GM23338 (cell line): ENCODE data around the gene SLC6A8. TPM values are rescaled to one million over a fixed set of nuclear protein-coding genes. Genes with fewer than 3 reads are reported as not detected.

Experiments
- ATAC-seq: fragments of 200-7000 bp; cut with Tn5 transposase; 3 replicates; pipeline ENCODE4 v1.9.1; 2020
- DNase-seq: peaks from one replicate; pipeline ENCODE4 v3.0.0-alpha.2; 2015; ENCODE audit warnings: low spot score
- H2AFZ ChIP-seq: fragments of 200-600 bp; sonication (generic); 2 replicates; pipeline ENCODE4 v1.8.0; 2016; ENCODE audit warnings: antibody characterized with exemption, mild to moderate bottlenecking, moderate library complexity
- H3F3A ChIP-seq: fragments of 200-600 bp; sonication (generic); replicated peaks from 2 replicates; pipeline ENCODE4 v1.8.0; 2017; ENCODE audit warnings: antibody characterized with exemption, mixed run types, low read depth
- H3K27ac ChIP-seq: fragments of 200-600 bp; sonication (generic); 2 replicates; pipeline ENCODE4 v1.6.1; 2016; ENCODE audit warnings: low read depth
- H3K27me3 ChIP-seq: fragments of 200-600 bp; sonication (generic); 2 replicates; pipeline ENCODE4 v1.8.0; 2016; ENCODE audit warnings: mild to moderate bottlenecking, mixed run types, moderate library complexity; ENCODE audit not compliant: insufficient read depth
- H3K36me3 ChIP-seq: fragments of 200-600 bp; sonication (generic); 2 replicates; pipeline ENCODE4 v1.8.0; 2016; ENCODE audit warnings: mild to moderate bottlenecking; ENCODE audit not compliant: insufficient read depth
- H3K4me1 ChIP-seq: fragments of 200-600 bp; sonication (generic); 2 replicates; pipeline ENCODE4 v1.8.0; 2016; ENCODE audit warnings: mild to moderate bottlenecking, moderate library complexity; ENCODE audit not compliant: insufficient read depth
- H3K4me2 ChIP-seq: fragments of 200-600 bp; sonication (generic); 2 replicates; pipeline ENCODE4 v1.7.1; 2017; ENCODE audit warnings: mixed run types
- H3K4me3 ChIP-seq: fragments of 200-600 bp; sonication (generic); 2 replicates; pipeline ENCODE4 v1.6.1; 2016; ENCODE audit warnings: mixed run types
- H3K79me2 ChIP-seq: fragments of 200-600 bp; sonication (generic); replicated peaks from 2 replicates; pipeline ENCODE4 v1.8.0; 2017; ENCODE audit warnings: mild to moderate bottlenecking; ENCODE audit not compliant: insufficient read depth
- H3K9me2 ChIP-seq: fragments of 200-600 bp; sonication (generic); 2 replicates; pipeline ENCODE4 v1.8.0; 2017; ENCODE audit not compliant: insufficient read depth
- H4K20me1 ChIP-seq: fragments of 200-600 bp; sonication (generic); replicated peaks from 2 replicates; pipeline ENCODE4 v1.8.0; 2017; ENCODE audit warnings: mild to moderate bottlenecking; ENCODE audit not compliant: insufficient read depth
- H3K27ac Mint-ChIP-seq: 2 replicates; pipeline ENCODE4 v1.8.0; 2020; ENCODE audit warnings: inconsistent platforms, mild to moderate bottlenecking, moderate library complexity, mixed read lengths
- H3K27me3 Mint-ChIP-seq: 3 replicates; pipeline ENCODE4 v1.8.0; 2022; ENCODE audit warnings: low read depth, mild to moderate bottlenecking, moderate library complexity, mixed read lengths, inconsistent platforms; ENCODE audit not compliant: insufficient read depth, poor library complexity
- H3K36me3 Mint-ChIP-seq: 3 replicates; pipeline ENCODE4 v1.8.0; 2021; ENCODE audit warnings: low read depth, mild to moderate bottlenecking, inconsistent platforms, moderate library complexity, mixed read lengths
- H3K4me1 Mint-ChIP-seq: 3 replicates; pipeline ENCODE4 v1.8.0; 2020; ENCODE audit warnings: mild to moderate bottlenecking, inconsistent platforms, mixed read lengths
- H3K4me3 Mint-ChIP-seq: 3 replicates; pipeline ENCODE4 v1.8.0; 2021; ENCODE audit warnings: moderate library complexity, mild to moderate bottlenecking, inconsistent platforms, mixed read lengths
- H3K9me3 Mint-ChIP-seq: 3 replicates; pipeline ENCODE4 v1.8.0; 2020; ENCODE audit warnings: moderate library complexity, mild to moderate bottlenecking, inconsistent platforms, mixed read lengths
- CREB1 ChIP-seq: fragments of 250-450 bp; sonication (Bioruptor Pico); IDR thresholded peaks from 2 replicates; pipeline ENCODE4 v1.5.0; 2020; ENCODE audit warnings: low read depth, mild to moderate bottlenecking, moderate library complexity
- EZH2 ChIP-seq: fragments of 200-600 bp; sonication (generic); IDR thresholded peaks from one replicate; pipeline ENCODE4 v1.8.0; 2017; ENCODE audit warnings: antibody characterized with exemption, mild to moderate bottlenecking, low read depth; ENCODE audit not compliant: unreplicated experiment
- EZH2phosphoT487 ChIP-seq: fragments of 200-600 bp; sonication (generic); IDR thresholded peaks from one replicate; pipeline ENCODE4 v1.8.1; 2018; ENCODE audit warnings: antibody characterized with exemption; ENCODE audit not compliant: unreplicated experiment
- JUNB ChIP-seq: IDR thresholded peaks from one replicate; pipeline ENCODE4 v1.6.1; 2016; ENCODE audit warnings: antibody characterized with exemption; ENCODE audit not compliant: unreplicated experiment
- NANOG ChIP-seq: IDR thresholded peaks from 2 replicates; pipeline ENCODE4 v1.6.1; 2016; ENCODE audit warnings: antibody characterized with exemption, borderline replicate concordance
- POLR2AphosphoS5 ChIP-seq: IDR thresholded peaks from 2 replicates; pipeline ENCODE4 v1.6.1; 2016; ENCODE audit warnings: antibody characterized with exemption, low read depth
- STAT1 ChIP-seq: IDR thresholded peaks from one replicate; pipeline ENCODE4 v1.6.1; 2016; ENCODE audit warnings: antibody characterized with exemption; ENCODE audit not compliant: unreplicated experiment
- ZNF114 ChIP-seq: fragments of 250-450 bp; sonication (Bioruptor Pico); IDR thresholded peaks from 2 replicates; pipeline ENCODE4 v1.5.0; 2020; ENCODE audit warnings: mild to moderate bottlenecking, moderate library complexity
- ZNF331 ChIP-seq: fragments of 250-450 bp; sonication (Bioruptor Pico); IDR thresholded peaks from 2 replicates; pipeline ENCODE4 v1.5.0; 2020; ENCODE audit warnings: low read depth, mild to moderate bottlenecking, moderate library complexity
- polyA plus RNA-seq: library from polyadenylated mRNA; unstranded; fragments of >200 nt; fragmentation: Nextera tagmentation; extraction: Ambion mirVana; gene quantifications from 2 replicates; pipeline ENCODE4 v1.2.1, GENCODE V29; 2016
- total RNA-seq: library from RNA; depleted of rRNA; stranded (reverse); fragments of >200 nt; shearing (Covaris generic); gene quantifications from 2 replicates; pipeline ENCODE4 v1.2.3, GENCODE V29; 2014
- TF ChIP-seq, protein P1 (sequence below): IDR thresholded peaks from one replicate; pipeline ENCODE4 v1.6.1; 2018; ENCODE audit warnings: antibody characterized with exemption; ENCODE audit not compliant: unreplicated experiment
- TF ChIP-seq, protein P2 (sequence below), 2 experiments: fragments of 200-600 bp in 1 of 2; sonication (generic) in 1 of 2; conservative IDR thresholded peaks; 2 replicates each; pipeline versions ENCODE4 v1.5.1 to v1.6.1; 2016 to 2017; ENCODE audit warnings: antibody characterized with exemption in 2 of 2, low read depth in 2 of 2, mild to moderate bottlenecking in 2 of 2, moderate library complexity in 1 of 2
- TF ChIP-seq, protein P3 (sequence below): fragments of 250-450 bp; sonication (Bioruptor Pico); IDR thresholded peaks from 2 replicates; pipeline ENCODE4 v1.5.0; 2020; ENCODE audit warnings: mild to moderate bottlenecking, moderate library complexity

Gene SLC6A8
- total and polyA plus RNA-seq, 2 experiments from 2014 or later: 19.5 to 68.6 TPM

DNA sequence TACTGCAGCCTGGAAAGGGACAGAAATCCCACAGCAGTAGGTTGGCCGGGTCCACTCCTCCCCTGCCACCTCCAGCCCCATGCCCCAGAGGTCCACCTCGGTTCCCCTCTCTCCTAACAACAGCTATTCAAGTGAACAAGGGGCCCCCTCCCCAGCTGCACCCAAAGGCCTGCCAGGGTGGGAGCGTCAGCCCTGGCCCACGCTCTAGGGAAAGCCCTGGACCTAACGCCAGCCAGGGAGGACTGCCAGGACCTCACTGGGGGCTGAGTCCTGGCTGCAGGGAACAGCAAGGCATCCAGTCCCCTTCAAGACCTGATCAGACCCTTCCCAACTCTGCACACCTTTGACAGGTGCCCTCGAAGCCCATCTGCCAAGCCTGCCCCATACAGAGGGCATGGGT, 13.2 kb downstream of the SLC6A8 start:
- Mint-ChIP-seq H3K4me1 (peaks cover 3% of the 10 kb centered on the region; the same call in 2 of the 3 replicates), H3K27ac (no peak overlapping the region), H3K9me3 (no peaks in the 10 kb centered on the region), H3K27me3 (peaks cover 9% of the 10 kb centered on the region), H3K36me3 (peaks cover 31% of the 10 kb centered on the region), H3K4me3 (no peak overlapping the region)
- H3K27me3 ChIP-seq: no peaks in the 10 kb centered on the region
- H4K20me1 ChIP-seq: no peaks in the 10 kb centered on the region
- no peak overlapping the region for H2AFZ ChIP-seq
- no peaks in the 10 kb centered on the region for H3F3A ChIP-seq
- no peaks in the 10 kb centered on the region for H3K4me1 ChIP-seq
- H3K27ac ChIP-seq: no peak overlapping the region
- no peaks in the 10 kb centered on the region for H3K9me2 ChIP-seq
- H3K4me2 ChIP-seq: no peak overlapping the region
- no peak overlapping the region for H3K4me3 ChIP-seq
- ATAC-seq (no peak), DNase-seq (no peak)
- TF ChIP-seq NANOG: no peak
- no peaks in the 10 kb centered on the region for H3K36me3 ChIP-seq
- H3K79me2 ChIP-seq: no peaks in the 10 kb centered on the region

DNA sequence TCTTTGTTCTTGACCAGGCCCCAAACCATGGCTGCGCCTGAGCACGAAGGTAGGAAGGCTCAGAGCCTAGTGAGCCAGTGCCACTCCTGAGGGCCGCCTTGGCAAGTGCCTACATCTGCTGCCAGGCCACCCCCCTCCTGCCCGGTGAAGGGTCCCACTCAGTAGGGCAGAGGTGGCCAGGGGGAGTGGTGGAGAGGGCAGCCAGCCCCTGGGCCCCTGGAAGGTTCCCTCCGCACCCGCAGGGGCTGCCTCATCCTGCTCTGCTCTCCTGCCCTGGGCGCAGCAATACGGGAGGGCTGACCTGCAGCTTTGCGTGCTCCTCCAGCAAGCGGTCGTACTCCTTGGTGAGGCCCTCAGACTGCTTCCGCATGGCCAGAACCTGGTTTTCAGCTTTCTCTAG, 14.0 kb downstream of the SLC6A8 start:
- no peaks in the 10 kb centered on the region for H3K27me3 ChIP-seq
- Mint-ChIP-seq H3K27ac (no peak overlapping the region), H3K4me1 (peaks cover 6% of the 10 kb centered on the region; the same call in 2 of the 3 replicates), H3K27me3 (peaks cover 9% of the 10 kb centered on the region), H3K4me3 (no peak overlapping the region), H3K36me3 (peaks cover 30% of the 10 kb centered on the region), H3K9me3 (no peaks in the 10 kb centered on the region)
- H3F3A ChIP-seq: no peaks in the 10 kb centered on the region
- H3K4me1 ChIP-seq: no peaks in the 10 kb centered on the region
- H3K4me3 ChIP-seq: no peak overlapping the region
- H3K4me2 ChIP-seq: no peak overlapping the region
- H4K20me1 ChIP-seq: no peaks in the 10 kb centered on the region
- no peak for ATAC-seq
- H2AFZ ChIP-seq: no peak overlapping the region
- H3K27ac ChIP-seq: no peak overlapping the region
- H3K9me2 ChIP-seq: no peaks in the 10 kb centered on the region
- no peaks in the 10 kb centered on the region for H3K36me3 ChIP-seq
- no peaks in the 10 kb centered on the region for H3K79me2 ChIP-seq
- DNase-seq: no peak
- TF ChIP-seq, protein P1, sequence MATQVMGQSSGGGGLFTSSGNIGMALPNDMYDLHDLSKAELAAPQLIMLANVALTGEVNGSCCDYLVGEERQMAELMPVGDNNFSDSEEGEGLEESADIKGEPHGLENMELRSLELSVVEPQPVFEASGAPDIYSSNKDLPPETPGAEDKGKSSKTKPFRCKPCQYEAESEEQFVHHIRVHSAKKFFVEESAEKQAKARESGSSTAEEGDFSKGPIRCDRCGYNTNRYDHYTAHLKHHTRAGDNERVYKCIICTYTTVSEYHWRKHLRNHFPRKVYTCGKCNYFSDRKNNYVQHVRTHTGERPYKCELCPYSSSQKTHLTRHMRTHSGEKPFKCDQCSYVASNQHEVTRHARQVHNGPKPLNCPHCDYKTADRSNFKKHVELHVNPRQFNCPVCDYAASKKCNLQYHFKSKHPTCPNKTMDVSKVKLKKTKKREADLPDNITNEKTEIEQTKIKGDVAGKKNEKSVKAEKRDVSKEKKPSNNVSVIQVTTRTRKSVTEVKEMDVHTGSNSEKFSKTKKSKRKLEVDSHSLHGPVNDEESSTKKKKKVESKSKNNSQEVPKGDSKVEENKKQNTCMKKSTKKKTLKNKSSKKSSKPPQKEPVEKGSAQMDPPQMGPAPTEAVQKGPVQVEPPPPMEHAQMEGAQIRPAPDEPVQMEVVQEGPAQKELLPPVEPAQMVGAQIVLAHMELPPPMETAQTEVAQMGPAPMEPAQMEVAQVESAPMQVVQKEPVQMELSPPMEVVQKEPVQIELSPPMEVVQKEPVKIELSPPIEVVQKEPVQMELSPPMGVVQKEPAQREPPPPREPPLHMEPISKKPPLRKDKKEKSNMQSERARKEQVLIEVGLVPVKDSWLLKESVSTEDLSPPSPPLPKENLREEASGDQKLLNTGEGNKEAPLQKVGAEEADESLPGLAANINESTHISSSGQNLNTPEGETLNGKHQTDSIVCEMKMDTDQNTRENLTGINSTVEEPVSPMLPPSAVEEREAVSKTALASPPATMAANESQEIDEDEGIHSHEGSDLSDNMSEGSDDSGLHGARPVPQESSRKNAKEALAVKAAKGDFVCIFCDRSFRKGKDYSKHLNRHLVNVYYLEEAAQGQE: no peak
- TF ChIP-seq ZNF114 (CRISPR knock-in tag) (no peak), NANOG (no peak), CREB1 (CRISPR knock-in tag) (no peak), EZH2 (no peak), EZH2phosphoT487 (no peak), STAT1 (no peak), ZNF331 (CRISPR knock-in tag) (no peak), POLR2AphosphoS5 (no peak), JUNB (no peak)
- TF ChIP-seq, protein P2, sequence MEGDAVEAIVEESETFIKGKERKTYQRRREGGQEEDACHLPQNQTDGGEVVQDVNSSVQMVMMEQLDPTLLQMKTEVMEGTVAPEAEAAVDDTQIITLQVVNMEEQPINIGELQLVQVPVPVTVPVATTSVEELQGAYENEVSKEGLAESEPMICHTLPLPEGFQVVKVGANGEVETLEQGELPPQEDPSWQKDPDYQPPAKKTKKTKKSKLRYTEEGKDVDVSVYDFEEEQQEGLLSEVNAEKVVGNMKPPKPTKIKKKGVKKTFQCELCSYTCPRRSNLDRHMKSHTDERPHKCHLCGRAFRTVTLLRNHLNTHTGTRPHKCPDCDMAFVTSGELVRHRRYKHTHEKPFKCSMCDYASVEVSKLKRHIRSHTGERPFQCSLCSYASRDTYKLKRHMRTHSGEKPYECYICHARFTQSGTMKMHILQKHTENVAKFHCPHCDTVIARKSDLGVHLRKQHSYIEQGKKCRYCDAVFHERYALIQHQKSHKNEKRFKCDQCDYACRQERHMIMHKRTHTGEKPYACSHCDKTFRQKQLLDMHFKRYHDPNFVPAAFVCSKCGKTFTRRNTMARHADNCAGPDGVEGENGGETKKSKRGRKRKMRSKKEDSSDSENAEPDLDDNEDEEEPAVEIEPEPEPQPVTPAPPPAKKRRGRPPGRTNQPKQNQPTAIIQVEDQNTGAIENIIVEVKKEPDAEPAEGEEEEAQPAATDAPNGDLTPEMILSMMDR (conservative IDR thresholded peaks at IDR 0.05; ENCODE audit: low read depth in 2 of 2): no peak
- TF ChIP-seq, protein P3, sequence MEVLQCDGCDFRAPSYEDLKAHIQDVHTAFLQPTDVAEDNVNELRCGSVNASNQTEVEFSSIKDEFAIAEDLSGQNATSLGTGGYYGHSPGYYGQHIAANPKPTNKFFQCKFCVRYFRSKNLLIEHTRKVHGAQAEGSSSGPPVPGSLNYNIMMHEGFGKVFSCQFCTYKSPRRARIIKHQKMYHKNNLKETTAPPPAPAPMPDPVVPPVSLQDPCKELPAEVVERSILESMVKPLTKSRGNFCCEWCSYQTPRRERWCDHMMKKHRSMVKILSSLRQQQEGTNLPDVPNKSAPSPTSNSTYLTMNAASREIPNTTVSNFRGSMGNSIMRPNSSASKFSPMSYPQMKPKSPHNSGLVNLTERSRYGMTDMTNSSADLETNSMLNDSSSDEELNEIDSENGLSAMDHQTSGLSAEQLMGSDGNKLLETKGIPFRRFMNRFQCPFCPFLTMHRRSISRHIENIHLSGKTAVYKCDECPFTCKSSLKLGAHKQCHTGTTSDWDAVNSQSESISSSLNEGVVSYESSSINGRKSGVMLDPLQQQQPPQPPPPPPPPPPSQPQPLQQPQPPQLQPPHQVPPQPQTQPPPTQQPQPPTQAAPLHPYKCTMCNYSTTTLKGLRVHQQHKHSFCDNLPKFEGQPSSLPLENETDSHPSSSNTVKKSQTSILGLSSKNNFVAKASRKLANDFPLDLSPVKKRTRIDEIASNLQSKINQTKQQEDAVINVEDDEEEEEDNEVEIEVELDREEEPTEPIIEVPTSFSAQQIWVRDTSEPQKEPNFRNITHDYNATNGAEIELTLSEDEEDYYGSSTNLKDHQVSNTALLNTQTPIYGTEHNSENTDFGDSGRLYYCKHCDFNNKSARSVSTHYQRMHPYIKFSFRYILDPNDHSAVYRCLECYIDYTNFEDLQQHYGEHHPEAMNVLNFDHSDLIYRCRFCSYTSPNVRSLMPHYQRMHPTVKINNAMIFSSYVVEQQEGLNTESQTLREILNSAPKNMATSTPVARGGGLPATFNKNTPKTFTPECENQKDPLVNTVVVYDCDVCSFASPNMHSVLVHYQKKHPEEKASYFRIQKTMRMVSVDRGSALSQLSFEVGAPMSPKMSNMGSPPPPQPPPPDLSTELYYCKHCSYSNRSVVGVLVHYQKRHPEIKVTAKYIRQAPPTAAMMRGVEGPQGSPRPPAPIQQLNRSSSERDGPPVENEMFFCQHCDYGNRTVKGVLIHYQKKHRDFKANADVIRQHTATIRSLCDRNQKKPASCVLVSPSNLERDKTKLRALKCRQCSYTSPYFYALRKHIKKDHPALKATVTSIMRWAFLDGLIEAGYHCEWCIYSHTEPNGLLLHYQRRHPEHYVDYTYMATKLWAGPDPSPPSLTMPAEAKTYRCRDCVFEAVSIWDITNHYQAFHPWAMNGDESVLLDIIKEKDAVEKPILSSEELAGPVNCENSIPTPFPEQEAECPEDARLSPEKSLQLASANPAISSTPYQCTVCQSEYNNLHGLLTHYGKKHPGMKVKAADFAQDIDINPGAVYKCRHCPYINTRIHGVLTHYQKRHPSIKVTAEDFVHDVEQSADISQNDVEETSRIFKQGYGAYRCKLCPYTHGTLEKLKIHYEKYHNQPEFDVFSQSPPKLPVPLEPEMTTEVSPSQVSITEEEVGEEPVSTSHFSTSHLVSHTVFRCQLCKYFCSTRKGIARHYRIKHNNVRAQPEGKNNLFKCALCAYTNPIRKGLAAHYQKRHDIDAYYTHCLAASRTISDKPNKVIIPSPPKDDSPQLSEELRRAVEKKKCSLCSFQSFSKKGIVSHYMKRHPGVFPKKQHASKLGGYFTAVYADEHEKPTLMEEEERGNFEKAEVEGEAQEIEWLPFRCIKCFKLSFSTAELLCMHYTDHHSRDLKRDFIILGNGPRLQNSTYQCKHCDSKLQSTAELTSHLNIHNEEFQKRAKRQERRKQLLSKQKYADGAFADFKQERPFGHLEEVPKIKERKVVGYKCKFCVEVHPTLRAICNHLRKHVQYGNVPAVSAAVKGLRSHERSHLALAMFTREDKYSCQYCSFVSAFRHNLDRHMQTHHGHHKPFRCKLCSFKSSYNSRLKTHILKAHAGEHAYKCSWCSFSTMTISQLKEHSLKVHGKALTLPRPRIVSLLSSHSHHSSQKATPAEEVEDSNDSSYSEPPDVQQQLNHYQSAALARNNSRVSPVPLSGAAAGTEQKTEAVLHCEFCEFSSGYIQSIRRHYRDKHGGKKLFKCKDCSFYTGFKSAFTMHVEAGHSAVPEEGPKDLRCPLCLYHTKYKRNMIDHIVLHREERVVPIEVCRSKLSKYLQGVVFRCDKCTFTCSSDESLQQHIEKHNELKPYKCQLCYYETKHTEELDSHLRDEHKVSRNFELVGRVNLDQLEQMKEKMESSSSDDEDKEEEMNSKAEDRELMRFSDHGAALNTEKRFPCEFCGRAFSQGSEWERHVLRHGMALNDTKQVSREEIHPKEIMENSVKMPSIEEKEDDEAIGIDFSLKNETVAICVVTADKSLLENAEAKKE (CRISPR knock-in tag): no peak
